ENCODE results near the gene POLR1G. TPM values are rescaled to one million over a fixed set of nuclear protein-coding genes. Genes with fewer than 3 reads are reported as not detected.

The POLR1G gene
- total RNA-seq, 4 donors from 2014 or later: 1.3 to 9.1 (median 4.2) TPM

- no peak for DNase-seq
- Histone ChIP-seq H3K27me3 (no peaks in the 10 kb centered on the region), H3K4me1 (peaks cover 7 to 15% of the 10 kb centered on the region in 2 donors), H3K27ac (no peak overlapping the region), H3K36me3 (peaks cover 0 to 13% of the 10 kb centered on the region in 2 donors), H3K4me3 (replicated peaks in 1 of 3) (no peak overlapping the region), H3K9me3 (no peaks in the 10 kb centered on the region)
- no peak for TF ChIP-seq POLR2A (IDR thresholded peaks at IDR 0.05)
- TF ChIP-seq, protein P1, sequence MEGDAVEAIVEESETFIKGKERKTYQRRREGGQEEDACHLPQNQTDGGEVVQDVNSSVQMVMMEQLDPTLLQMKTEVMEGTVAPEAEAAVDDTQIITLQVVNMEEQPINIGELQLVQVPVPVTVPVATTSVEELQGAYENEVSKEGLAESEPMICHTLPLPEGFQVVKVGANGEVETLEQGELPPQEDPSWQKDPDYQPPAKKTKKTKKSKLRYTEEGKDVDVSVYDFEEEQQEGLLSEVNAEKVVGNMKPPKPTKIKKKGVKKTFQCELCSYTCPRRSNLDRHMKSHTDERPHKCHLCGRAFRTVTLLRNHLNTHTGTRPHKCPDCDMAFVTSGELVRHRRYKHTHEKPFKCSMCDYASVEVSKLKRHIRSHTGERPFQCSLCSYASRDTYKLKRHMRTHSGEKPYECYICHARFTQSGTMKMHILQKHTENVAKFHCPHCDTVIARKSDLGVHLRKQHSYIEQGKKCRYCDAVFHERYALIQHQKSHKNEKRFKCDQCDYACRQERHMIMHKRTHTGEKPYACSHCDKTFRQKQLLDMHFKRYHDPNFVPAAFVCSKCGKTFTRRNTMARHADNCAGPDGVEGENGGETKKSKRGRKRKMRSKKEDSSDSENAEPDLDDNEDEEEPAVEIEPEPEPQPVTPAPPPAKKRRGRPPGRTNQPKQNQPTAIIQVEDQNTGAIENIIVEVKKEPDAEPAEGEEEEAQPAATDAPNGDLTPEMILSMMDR (IDR thresholded peaks at IDR 0.05): no peak
- 86 to 91% methylated on average over 10 of the region's 10 CpGs for WGBS, 2 donors
- intact Hi-C loops (cut with DNase I): no loop called here
These were observed 13.9 kb downstream of the POLR1G start for GRCh38 chr19:45420356-45420755.

GRCh38 chr19:45420871-45421270 is 14.4 kb downstream of the POLR1G start:
- H3K27ac ChIP-seq: no peak overlapping the region
- peaks cover 0 to 9% of the 10 kb centered on the region in 2 donors for H3K36me3 ChIP-seq
- peaks cover 7 to 20% of the 10 kb centered on the region in 2 donors for H3K4me1 ChIP-seq
- WGBS, 2 donors: 91 to 92% methylated on average over 4 to 6 of the region's 6 CpGs
- no peak for TF ChIP-seq POLR2A (IDR thresholded peaks at IDR 0.05)
- TF ChIP-seq, protein P1 (IDR thresholded peaks at IDR 0.05): no peak
- no peak overlapping the region for H3K4me3 ChIP-seq (replicated peaks in 1 of 3)
- no peak for DNase-seq
- intact Hi-C loops (cut with DNase I): no loop called here
- H3K27me3 ChIP-seq: no peaks in the 10 kb centered on the region
- no peaks in the 10 kb centered on the region for H3K9me3 ChIP-seq

- 91% methylated on average over 6 of the region's 6 CpGs for WGBS, 2 donors
- H3K27ac ChIP-seq: no peak overlapping the region
- intact Hi-C loops (cut with DNase I): no loop called here
- H3K27me3 ChIP-seq: no peaks in the 10 kb centered on the region
- TF ChIP-seq, protein P1 (IDR thresholded peaks at IDR 0.05): no peak
- no peak for TF ChIP-seq POLR2A (IDR thresholded peaks at IDR 0.05)
- no peaks in the 10 kb centered on the region for H3K9me3 ChIP-seq
- no peak for DNase-seq
- no peaks in the 10 kb centered on the region for H3K36me3 ChIP-seq
- no peak overlapping the region for H3K4me3 ChIP-seq (replicated peaks in 1 of 3)
- H3K4me1 ChIP-seq: peaks cover 7 to 21% of the 10 kb centered on the region in 2 donors
These were observed 15.6 kb downstream of the POLR1G start for GRCh38 chr19:45421947-45422498.

DNA sequence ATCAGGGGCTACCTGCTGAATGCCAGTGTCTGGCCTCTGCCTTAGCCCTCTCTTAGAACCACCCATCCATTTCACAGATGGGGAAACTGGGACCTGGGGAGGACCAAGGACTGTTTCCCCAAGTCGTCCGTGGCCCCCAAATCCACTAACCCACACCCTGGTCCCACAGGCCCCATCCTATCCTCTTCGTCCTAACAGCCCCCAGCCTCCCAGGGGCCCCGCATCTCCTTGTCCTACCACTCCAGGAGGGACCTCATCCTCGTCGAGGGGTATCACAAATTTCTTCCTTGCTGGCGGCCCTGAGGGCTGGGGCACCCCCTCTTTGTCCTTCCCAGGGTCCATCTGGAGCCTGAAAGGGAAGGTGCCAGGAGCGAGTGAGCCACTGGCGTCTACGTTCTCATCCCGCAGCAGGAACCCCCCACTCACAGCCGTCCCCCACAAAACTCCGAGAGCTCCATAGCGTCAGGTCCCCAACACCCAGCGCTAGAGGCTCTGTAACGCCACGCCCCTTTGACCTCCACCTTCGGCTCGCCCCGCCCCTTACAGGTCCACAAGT is 16.7 kb downstream of the POLR1G start:
- H3K9me3 ChIP-seq: no peaks in the 10 kb centered on the region
- H3K27ac ChIP-seq: peak overlapping the region; percentile 58 to 90 (median 88)
- peak overlapping the region; percentile 2 to 71 (median 44) for H3K4me3 ChIP-seq (replicated peaks in 1 of 3)
- H3K27me3 ChIP-seq: no peaks in the 10 kb centered on the region
- WGBS, 2 donors: 14% methylated on average over 20 of the region's 20 CpGs
- DNase-seq: no peak
- intact Hi-C loops (cut with DNase I): no loop called here
- H3K36me3 ChIP-seq: no peaks in the 10 kb centered on the region
- peaks cover 7 to 21% of the 10 kb centered on the region in 2 donors for H3K4me1 ChIP-seq
- TF ChIP-seq POLR2A (IDR thresholded peaks at IDR 0.05): no peak
- TF ChIP-seq, protein P1 (IDR thresholded peaks at IDR 0.05): no peak

- peak within 1 kb of the TSS; percentile 58 to 90 (median 88) for H3K27ac ChIP-seq
- H3K36me3 ChIP-seq: no peaks in the 10 kb centered on the region
- intact Hi-C loops (cut with DNase I): no loop called here
- 0 to 6% methylated on average over 2 to 19 of the region's 37 CpGs for whole genome bisulfite sequencing, 2 donors
- peak within 1 kb of the TSS; percentile 2 to 71 (median 44) for H3K4me3 ChIP-seq (replicated peaks in 1 of 3)
- peaks cover 13 to 26% of the 10 kb centered on the region in 2 donors for H3K4me1 ChIP-seq
- DNase-seq: peak; percentile 99
- H3K27me3 ChIP-seq: no peaks in the 10 kb centered on the region
- H3K9me3 ChIP-seq: no peaks in the 10 kb centered on the region
- TF ChIP-seq POLR2A (IDR thresholded peaks at IDR 0.05): peak in 1 of 2 donors; percentile 76
- TF ChIP-seq, protein P1 (IDR thresholded peaks at IDR 0.05): no peak
These were observed 17.2 kb downstream of the POLR1G start, which contains the start of gene ERCC1 for GRCh38 chr19:45423589-45424190. ERCC1 (minus strand) TSS chr19:45423917; CDS start chr19:45423374, 543 bp downstream.

Measured in thyroid gland (tissue), 4 donors.